GM12801 (cell line): ENCODE data around the gene INIP.

ENCODE experiments used
- CTCF ChIP-seq: IDR thresholded peaks from one replicate; pipeline ENCODE4 v1.5.1; 2011; ENCODE audit warnings: control low read depth; ENCODE audit not compliant: insufficient read length; ENCODE audit errors: extremely low read depth

Gene INIP

GRCh38 chr9:112757940-112758339 lies 40.0 kb upstream of the INIP start:
- TF ChIP-seq CTCF, result no peak

GRCh38 chr9:112757282-112757883 lies 39.5 kb upstream of the INIP start:
- TF ChIP-seq CTCF, result no peak

- no peak for TF ChIP-seq CTCF
These were observed 37.8 kb upstream of the INIP start for GRCh38 chr9:112755675-112756074.

GRCh38 chr9:112755016-112755427 lies 37.1 kb upstream of the INIP start:
- no peak for TF ChIP-seq CTCF

GRCh38 chr9:112754578-112754977 lies 36.7 kb upstream of the INIP start:
- no peak for TF ChIP-seq CTCF

GRCh38 chr9:112753725-112754124 lies 35.8 kb upstream of the INIP start:
- TF ChIP-seq CTCF, result no peak

GRCh38 chr9:112752334-112753125 lies 34.6 kb upstream of the INIP start:
- no peak for TF ChIP-seq CTCF
